Peyer's patch (tissue), 4 donors: ENCODE results near the gene MARCHF10.

Experiments
- POLR2A ChIP-seq, 2 donors: fragments of 450-650 bp; IDR thresholded peaks; one replicate each; pipeline ENCODE4 v1.5.1; 2017; ENCODE audit warnings: antibody characterized with exemption in 2 of 2, mild to moderate bottlenecking in 2 of 2, moderate library complexity in 2 of 2
- TF ChIP-seq, protein P1 (sequence below), 6 experiments: fragments of 450-650 bp in 4 of 6; fragments of 200-600 bp in 2 of 6; sonication (generic) in 1 of 6; IDR thresholded peaks; one replicate each; pipeline ENCODE4 v1.5.1; 2017 to 2019; ENCODE audit warnings: antibody characterized with exemption in 6 of 6, mild to moderate bottlenecking in 3 of 6, moderate library complexity in 1 of 6

DNA sequence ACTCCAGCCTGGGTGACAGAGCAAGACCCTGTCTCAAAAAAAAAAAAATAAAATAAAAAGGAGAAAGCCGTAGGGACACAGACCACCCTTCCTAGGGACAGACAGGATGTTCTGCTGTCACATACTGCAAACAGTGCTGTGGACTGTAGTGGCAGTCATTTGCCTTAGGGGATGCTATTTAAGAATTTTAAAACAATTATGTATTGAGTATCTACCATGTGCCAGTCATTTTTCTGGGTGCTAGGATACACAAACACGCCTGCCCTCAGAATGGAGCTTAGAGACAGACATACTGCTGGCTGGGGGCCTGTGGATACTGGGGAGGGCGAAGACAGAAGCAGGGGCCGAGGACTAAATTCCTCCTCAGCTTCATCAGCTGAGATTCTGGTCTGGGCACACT, 135.2 kb downstream of the MARCHF10 start:
- TF ChIP-seq, protein P1, sequence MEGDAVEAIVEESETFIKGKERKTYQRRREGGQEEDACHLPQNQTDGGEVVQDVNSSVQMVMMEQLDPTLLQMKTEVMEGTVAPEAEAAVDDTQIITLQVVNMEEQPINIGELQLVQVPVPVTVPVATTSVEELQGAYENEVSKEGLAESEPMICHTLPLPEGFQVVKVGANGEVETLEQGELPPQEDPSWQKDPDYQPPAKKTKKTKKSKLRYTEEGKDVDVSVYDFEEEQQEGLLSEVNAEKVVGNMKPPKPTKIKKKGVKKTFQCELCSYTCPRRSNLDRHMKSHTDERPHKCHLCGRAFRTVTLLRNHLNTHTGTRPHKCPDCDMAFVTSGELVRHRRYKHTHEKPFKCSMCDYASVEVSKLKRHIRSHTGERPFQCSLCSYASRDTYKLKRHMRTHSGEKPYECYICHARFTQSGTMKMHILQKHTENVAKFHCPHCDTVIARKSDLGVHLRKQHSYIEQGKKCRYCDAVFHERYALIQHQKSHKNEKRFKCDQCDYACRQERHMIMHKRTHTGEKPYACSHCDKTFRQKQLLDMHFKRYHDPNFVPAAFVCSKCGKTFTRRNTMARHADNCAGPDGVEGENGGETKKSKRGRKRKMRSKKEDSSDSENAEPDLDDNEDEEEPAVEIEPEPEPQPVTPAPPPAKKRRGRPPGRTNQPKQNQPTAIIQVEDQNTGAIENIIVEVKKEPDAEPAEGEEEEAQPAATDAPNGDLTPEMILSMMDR (IDR thresholded peaks at IDR 0.05) = no peak
- TF ChIP-seq POLR2A (IDR thresholded peaks at IDR 0.05) = no peak
